NCI-H2107 (cell line): ENCODE results near the gene ELFN1.

Experiments
- DNase-seq: peaks from one replicate; lab custom pipeline; 2025; lab: John Stamatoyannopoulos, UW

The ELFN1 gene

GRCh38 chr7:1741751-1742554 is 71.9 kb downstream of the ELFN1 start:
- DNase-seq: no peak

GRCh38 chr7:1742555-1743303 is 72.7 kb downstream of the ELFN1 start:
- no peak for DNase-seq

- DNase-seq: no peak
Measured at GRCh38 chr7:1743481-1744230, 73.6 kb downstream of the ELFN1 start.

- no peak for DNase-seq
Measured at GRCh38 chr7:1744296-1745017, 74.4 kb downstream of the ELFN1 start.

GRCh38 chr7:1745018-1745532 is 75.0 kb downstream of the ELFN1 start:
- no peak for DNase-seq

- DNase-seq: no peak
Measured at GRCh38 chr7:1745576-1746490, 75.8 kb downstream of the ELFN1 start.

GRCh38 chr7:1746491-1746975 is 76.5 kb downstream of the ELFN1 start:
- no peak for DNase-seq

- no peak for DNase-seq
Measured at GRCh38 chr7:1747004-1747801, 77.1 kb downstream of the ELFN1 start.

GRCh38 chr7:1748076-1748838 is 78.2 kb downstream of the ELFN1 start:
- DNase-seq: no peak

- DNase-seq: no peak
Measured at GRCh38 chr7:1748839-1749173, 78.7 kb downstream of the ELFN1 start.

- DNase-seq: no peak
Measured at GRCh38 chr7:1749351-1749863, 79.3 kb downstream of the ELFN1 start.

- DNase-seq: no peak
Measured at GRCh38 chr7:1749864-1750466, 79.9 kb downstream of the ELFN1 start.

GRCh38 chr7:1750541-1751021 is 80.5 kb downstream of the ELFN1 start:
- DNase-seq: no peak

GRCh38 chr7:1752111-1752510 is 82.0 kb downstream of the ELFN1 start:
- DNase-seq: no peak

GRCh38 chr7:1752771-1753563 is 82.9 kb downstream of the ELFN1 start:
- no peak for DNase-seq

- DNase-seq: no peak
Measured at GRCh38 chr7:1753564-1753867, 83.4 kb downstream of the ELFN1 start.

GRCh38 chr7:1754345-1754908 is 84.3 kb downstream of the ELFN1 start:
- DNase-seq: no peak
